Transverse colon (tissue), 4 donors: ENCODE results near the gene ACTR8. TPM values are rescaled to one million over a fixed set of nuclear protein-coding genes. Genes with fewer than 3 reads are reported as not detected.

ENCODE experiments used
- DNase-seq: peaks from one replicate; pipeline ENCODE4 v3.0.0-alpha.2; 2019
- H3K27ac ChIP-seq, 4 donors: fragments of 200-600 bp; sonication (generic); 2 replicates each; pipeline ENCODE4 v1.5.1; 2016 to 2018; ENCODE audit warnings: inconsistent platforms in 4 of 4
- H3K27me3 ChIP-seq: fragments of 200-600 bp; sonication (generic); 2 replicates; pipeline ENCODE4 v1.5.1; 2017; ENCODE audit warnings: inconsistent platforms
- H3K36me3 ChIP-seq, 4 donors: fragments of 200-600 bp; sonication (generic); 2 replicates each; pipeline ENCODE4 v1.5.1; 2017 to 2019; ENCODE audit warnings: inconsistent platforms in 4 of 4
- H3K4me1 ChIP-seq, 4 donors: fragments of 200-600 bp; sonication (generic); 2 replicates each; pipeline ENCODE4 v1.5.1; 2017 to 2020; ENCODE audit warnings: inconsistent platforms in 4 of 4
- H3K4me3 ChIP-seq, 4 donors: fragments of 200-600 bp; sonication (generic); 1 replicate in 1 of 4; 2 replicates in 3 of 4; pipeline versions ENCODE4 v1.5.1 to v1.6.1; 2017 to 2019; ENCODE audit warnings: inconsistent platforms in 4 of 4
- H3K9me3 ChIP-seq, 2 donors: fragments of 200-600 bp; sonication (generic); 2 replicates each; pipeline ENCODE4 v1.5.1; 2017 to 2019; ENCODE audit warnings: inconsistent platforms in 2 of 2
- EP300 ChIP-seq: sonication (generic); formaldehyde crosslinking; IDR thresholded peaks from one replicate; pipeline ENCODE4 v1.6.1; 2017; ENCODE audit warnings: antibody characterized with exemption, low read depth
- POLR2A ChIP-seq: fragments of 450-650 bp; IDR thresholded peaks from one replicate; pipeline ENCODE4 v1.6.1; 2016; ENCODE audit warnings: antibody characterized with exemption, mild to moderate bottlenecking, moderate library complexity
- POLR2AphosphoS5 ChIP-seq, 3 donors: sonication (generic); formaldehyde crosslinking; IDR thresholded peaks; one replicate each; pipeline ENCODE4 v1.6.1; 2016; ENCODE audit warnings: antibody characterized with exemption in 3 of 3
- WGBS, 2 donors: methylation state at CpG; one replicate each; pipeline ENCODE4 v1.1.5; 2018; ENCODE audit warnings: low coverage in 1 of 2; 5-methylcytosine and 5-hydroxymethylcytosine counted together
- in situ Hi-C, 4 donors: fragments of 200-750 bp; cut with MboI; loops; one replicate each; pipeline versions ENCODE4 v1.15.0 to v1.15.1; 2017; ENCODE audit warnings: low sequenced_read_pairs in 3 of 4, low pct_ligation_motif_present in 1 of 4, low pct_unique_long_range_greater_than_20kb in 1 of 4
- intact Hi-C: fragments of 100-400 bp; cut with DNase I; formaldehyde crosslinking; loops from one replicate; pipeline ENCODE4 v1.15.1; 2023; ENCODE audit warnings: low total_unique reads
- total RNA-seq, 4 donors: library from RNA; depleted of rRNA; stranded (reverse); fragments of >200 nt; gene quantifications; one replicate each; pipeline ENCODE4 v1.1.0, GENCODE V29; 2016
- TF ChIP-seq, protein P1 (sequence below), 5 experiments: fragments of 200-600 bp in 3 of 5; fragments of 450-650 bp in 2 of 5; sonication (generic) in 3 of 5; IDR thresholded peaks; 1 replicate in 2 of 5; 2 replicates in 3 of 5; pipeline ENCODE4 v1.5.1; 2016 to 2017; ENCODE audit warnings: antibody characterized with exemption in 5 of 5, inconsistent platforms in 3 of 5, mild to moderate bottlenecking in 2 of 5, moderate library complexity in 1 of 5

ACTR8 gene
- total RNA-seq, 4 donors from 2014 or later: 23.2 to 31.8 (median 28.7) TPM

DNA sequence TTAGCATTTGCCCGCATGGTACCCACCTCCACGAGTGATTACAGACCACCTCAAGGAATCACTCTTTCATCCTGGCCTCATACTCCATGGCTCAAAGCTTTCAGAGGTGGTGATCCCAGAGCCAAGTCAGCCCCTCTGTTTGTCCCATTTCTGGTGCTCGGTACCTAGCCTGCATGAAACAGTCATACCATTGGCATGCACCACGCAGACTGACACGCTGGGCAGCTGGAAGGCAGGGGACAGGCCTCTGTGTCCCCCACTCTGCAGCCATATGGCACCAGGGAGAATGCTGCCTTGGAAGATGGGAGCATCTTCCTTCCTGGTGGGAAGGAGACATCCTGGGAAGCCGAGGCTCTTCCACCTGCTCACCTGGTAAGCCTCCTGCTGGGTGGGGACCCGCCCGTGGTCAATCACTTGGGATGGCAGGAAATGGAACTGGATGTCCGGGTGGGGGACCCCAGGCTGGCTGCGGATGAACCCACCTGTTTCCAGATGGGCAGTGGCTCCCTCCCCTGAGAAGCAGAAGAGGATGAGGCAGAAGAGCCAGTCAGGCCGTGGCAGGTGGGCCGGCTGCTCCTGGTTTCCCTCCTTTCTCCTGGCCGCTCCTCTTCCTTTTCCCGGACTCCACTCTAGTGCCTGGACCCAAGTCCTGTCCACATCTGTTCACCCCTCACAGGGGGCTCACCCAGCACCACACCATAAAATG is 62.6 kb downstream of the ACTR8 start:
- Histone ChIP-seq H3K4me1 (no peaks in the 10 kb centered on the region), H3K27ac (no peak overlapping the region), H3K9me3 (no peaks in the 10 kb centered on the region), H3K36me3 (peaks cover 0 to 4% (median 0%) of the 10 kb centered on the region in 4 donors), H3K4me3 (no peak overlapping the region), H3K27me3 (no peaks in the 10 kb centered on the region)
- TF ChIP-seq POLR2A: no peak
- no peak for TF ChIP-seq EP300
- TF ChIP-seq, protein P1, sequence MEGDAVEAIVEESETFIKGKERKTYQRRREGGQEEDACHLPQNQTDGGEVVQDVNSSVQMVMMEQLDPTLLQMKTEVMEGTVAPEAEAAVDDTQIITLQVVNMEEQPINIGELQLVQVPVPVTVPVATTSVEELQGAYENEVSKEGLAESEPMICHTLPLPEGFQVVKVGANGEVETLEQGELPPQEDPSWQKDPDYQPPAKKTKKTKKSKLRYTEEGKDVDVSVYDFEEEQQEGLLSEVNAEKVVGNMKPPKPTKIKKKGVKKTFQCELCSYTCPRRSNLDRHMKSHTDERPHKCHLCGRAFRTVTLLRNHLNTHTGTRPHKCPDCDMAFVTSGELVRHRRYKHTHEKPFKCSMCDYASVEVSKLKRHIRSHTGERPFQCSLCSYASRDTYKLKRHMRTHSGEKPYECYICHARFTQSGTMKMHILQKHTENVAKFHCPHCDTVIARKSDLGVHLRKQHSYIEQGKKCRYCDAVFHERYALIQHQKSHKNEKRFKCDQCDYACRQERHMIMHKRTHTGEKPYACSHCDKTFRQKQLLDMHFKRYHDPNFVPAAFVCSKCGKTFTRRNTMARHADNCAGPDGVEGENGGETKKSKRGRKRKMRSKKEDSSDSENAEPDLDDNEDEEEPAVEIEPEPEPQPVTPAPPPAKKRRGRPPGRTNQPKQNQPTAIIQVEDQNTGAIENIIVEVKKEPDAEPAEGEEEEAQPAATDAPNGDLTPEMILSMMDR (IDR thresholded peaks at IDR 0.05): no peak
- no peak for TF ChIP-seq POLR2AphosphoS5 (IDR thresholded peaks at IDR 0.05)
- in situ Hi-C loops (no loop called here), intact Hi-C loops (no loop called here)
- WGBS, 2 donors: 90% methylated on average over 14 of the region's 14 CpGs; no CpG with 5 or more reads in 1 of the 2 donors
- DNase-seq: no peak

GRCh38 chr3:53818221-53819162 is 63.5 kb downstream of the ACTR8 start:
- TF ChIP-seq EP300: no peak
- TF ChIP-seq, protein P1 (IDR thresholded peaks at IDR 0.05): no peak
- DNase-seq: no peak
- Histone ChIP-seq H3K36me3 (peaks cover 0 to 4% (median 0%) of the 10 kb centered on the region in 4 donors), H3K4me3 (no peak overlapping the region), H3K9me3 (no peaks in the 10 kb centered on the region), H3K27me3 (no peaks in the 10 kb centered on the region), H3K27ac (no peak overlapping the region), H3K4me1 (no peaks in the 10 kb centered on the region)
- in situ Hi-C loops (no loop called here), intact Hi-C loops (no loop called here)
- WGBS, 2 donors: 86 to 100% methylated on average over 2 to 13 of the region's 14 CpGs

DNA sequence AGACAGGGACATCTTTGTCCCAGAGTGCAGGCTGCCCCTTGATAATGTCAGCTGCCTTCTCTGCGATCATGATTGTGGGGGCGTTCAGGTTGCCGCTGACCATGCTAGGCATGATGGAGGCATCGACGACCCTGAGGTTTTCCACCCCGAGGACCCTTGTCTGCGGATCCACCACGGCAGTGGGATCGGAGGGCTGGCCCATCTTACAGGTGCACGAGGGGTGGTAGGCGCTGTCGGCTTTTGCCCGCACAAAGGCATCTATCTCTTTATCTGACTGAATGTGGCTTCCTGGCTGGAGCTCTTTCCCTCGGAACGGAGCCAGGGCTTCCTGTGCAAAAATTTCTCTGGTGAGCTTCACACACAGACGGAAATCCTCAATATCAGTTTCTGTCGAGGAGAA is 64.1 kb downstream of the ACTR8 start:
- DNase-seq: no peak

More for the DNA sequence above, 64.1 kb downstream of the ACTR8 start:
- intact Hi-C loops (no loop called here), in situ Hi-C loops (no loop called here)
- Histone ChIP-seq H3K4me1 (no peaks in the 10 kb centered on the region), H3K4me3 (no peak overlapping the region), H3K9me3 (no peaks in the 10 kb centered on the region), H3K27me3 (no peaks in the 10 kb centered on the region), H3K27ac (no peak overlapping the region), H3K36me3 (peaks cover 0 to 4% (median 0%) of the 10 kb centered on the region in 4 donors)
- 88% methylated on average over 17 of the region's 17 CpGs; no CpG with 5 or more reads in 1 of the 2 donors for WGBS, 2 donors
- TF ChIP-seq EP300 (no peak), POLR2A (no peak), POLR2AphosphoS5 (IDR thresholded peaks at IDR 0.05) (no peak)
- TF ChIP-seq, protein P1 (IDR thresholded peaks at IDR 0.05): no peak
